Activated CD8-positive, alpha-beta T cell treated with anti-CD3 and anti-CD28 coated beads, Interleukin-2, amount 10 ng/mL, durations not matched to agents 7 days and 5 days (primary cell): ENCODE data around the gene SCAMP4. TPM values are rescaled to one million over a fixed set of nuclear protein-coding genes. Genes with fewer than 3 reads are reported as not detected.
A peak's percentile ranks its signal among the peaks of the same experiment; 100 is the strongest.
"Not testable (repeated sequence)": the region's sequence is repeated elsewhere in the genome, so short reads cannot be mapped to it uniquely, and the experiment has no call there.

Experiments used
- ATAC-seq: fragments of 150-1000 bp; cut with Tn5 transposase; one replicate; pipeline ENCODE4 v1.10.0; 2021; ENCODE audit warnings: moderate library complexity
- CTCF ChIA-PET: fragments of 350-600 bp; sonication (Branson Sonifier 250); formaldehyde crosslinking; loops from one replicate; lab custom pipeline; 2021; ENCODE audit warnings: antibody characterized with exemption; lab: Charles Lee
- POLR2A ChIA-PET: fragments of 350-600 bp; sonication (Branson Sonifier 250); formaldehyde crosslinking; loops from one replicate; lab custom pipeline; 2021; ENCODE audit warnings: antibody characterized with exemption; lab: Charles Lee
- DNase-seq: peaks from one replicate; pipeline ENCODE4 v3.0.0-alpha.2; 2020
- H3K27ac Mint-ChIP-seq: one replicate; pipeline ENCODE4 v1.8.0; 2021; ENCODE audit warnings: mild to moderate bottlenecking, mixed read lengths
- H3K27me3 Mint-ChIP-seq: one replicate; pipeline ENCODE4 v1.8.0; 2021; ENCODE audit warnings: low read depth, mixed read lengths
- H3K36me3 Mint-ChIP-seq: one replicate; pipeline ENCODE4 v1.8.0; 2021; ENCODE audit warnings: low read depth, mixed read lengths
- H3K4me1 Mint-ChIP-seq: one replicate; pipeline ENCODE4 v1.8.0; 2021; ENCODE audit warnings: low read depth, mixed read lengths
- H3K4me3 Mint-ChIP-seq: one replicate; pipeline ENCODE4 v1.8.0; 2021; ENCODE audit warnings: mild to moderate bottlenecking, mixed read lengths
- H3K9me3 Mint-ChIP-seq: one replicate; pipeline ENCODE4 v1.8.0; 2022; ENCODE audit warnings: mixed read lengths; ENCODE audit not compliant: insufficient read depth
- total RNA-seq, 2 experiments: library from RNA; stranded (reverse); gene quantifications; one replicate each; pipeline ENCODE4 v1.2.3, GENCODE V29; 2021

Gene SCAMP4
- total RNA-seq, 2 experiments from 2014 or later, result 29.9 to 37.2 TPM

GRCh38 chr19:1868971-1869370, 36.2 kb upstream of the SCAMP4 start:
- Mint-ChIP-seq H3K27ac (peak overlapping the region; percentile 20), H3K4me3 (no peak overlapping the region), H3K36me3 (peaks cover 15% of the 10 kb centered on the region), H3K9me3 (no peaks in the 10 kb centered on the region), H3K27me3 (no peaks in the 10 kb centered on the region), H3K4me1 (peaks cover 44% of the 10 kb centered on the region)
- ChIA-PET CTCF (interaction anchor here (2.7 kb wide), 1 partner anchor 28 kb away, joined by 11 read pairs; no protein-coding TSS in a partner anchor), POLR2A (interaction anchor here (0.6 to 1.0 kb wide), 3 partner anchors 12 to 60 kb away, joined by 3 read pairs; no protein-coding TSS in a partner anchor)
- ATAC-seq, result no peak
- DNase-seq, result no peak

GRCh38 chr19:1871140-1871597, 34.0 kb upstream of the SCAMP4 start:
- DNase-seq (no peak), ATAC-seq (no peak)
- H3K27me3 Mint-ChIP-seq, result no peaks in the 10 kb centered on the region
- peaks cover 33% of the 10 kb centered on the region for H3K36me3 Mint-ChIP-seq
- no peaks in the 10 kb centered on the region for H3K9me3 Mint-ChIP-seq
- H3K4me3 Mint-ChIP-seq, result no peak overlapping the region
- H3K4me1 Mint-ChIP-seq, result peaks cover 45% of the 10 kb centered on the region
- H3K27ac Mint-ChIP-seq, result no peak overlapping the region
- ChIA-PET CTCF (interaction anchor here (1.1 kb wide), 1 partner anchor 58 kb away, joined by 3 read pairs; no protein-coding TSS in a partner anchor), POLR2A (no interaction called here)

GRCh38 chr19:1871630-1872029, 33.6 kb upstream of the SCAMP4 start:
- Mint-ChIP-seq H3K4me3 (no peak overlapping the region), H3K4me1 (peaks cover 50% of the 10 kb centered on the region), H3K36me3 (peaks cover 35% of the 10 kb centered on the region), H3K27me3 (no peaks in the 10 kb centered on the region), H3K9me3 (no peaks in the 10 kb centered on the region), H3K27ac (no peak overlapping the region)
- POLR2A ChIA-PET, result no interaction called here
- DNase-seq (no peak), ATAC-seq (no peak)
- CTCF ChIA-PET, result interaction anchor here (1.1 kb wide), 1 partner anchor 58 kb away, joined by 3 read pairs; no protein-coding TSS in a partner anchor

DNA sequence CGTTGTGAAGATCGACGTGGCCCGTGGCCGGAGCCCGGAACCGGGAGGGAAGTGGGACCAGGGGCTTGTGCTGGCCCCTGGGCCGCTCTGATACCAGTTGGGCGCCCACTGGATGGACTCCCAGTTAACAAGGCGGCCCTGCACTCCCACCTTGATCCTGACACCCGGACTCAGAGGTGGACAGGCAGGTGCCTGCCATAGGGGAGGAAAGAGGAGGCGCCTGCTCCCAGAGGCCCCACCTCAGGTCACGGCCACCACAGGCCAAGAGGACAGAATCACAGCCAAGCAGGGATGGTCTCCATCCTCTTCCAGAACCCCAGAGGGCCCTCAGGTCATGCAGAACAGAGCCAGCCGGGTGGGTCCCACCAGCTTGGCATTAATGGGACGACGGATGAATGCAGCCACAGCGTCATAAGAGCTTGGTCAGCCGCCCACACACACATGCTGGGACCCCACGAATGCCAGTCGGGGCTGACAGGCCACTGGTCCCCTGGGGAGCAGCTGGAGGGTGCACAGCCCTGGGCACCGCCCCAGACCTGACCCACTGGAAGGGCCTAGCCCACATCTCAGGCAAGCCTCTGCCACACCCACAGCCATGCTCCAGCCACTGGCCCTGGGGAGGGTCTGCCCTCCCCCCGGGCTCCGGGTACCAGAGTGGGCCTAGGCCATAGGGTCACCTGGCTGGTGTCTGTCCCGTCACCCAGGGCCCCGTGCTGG, 32.2 kb upstream of the SCAMP4 start:
- ChIA-PET POLR2A (no interaction called here), CTCF (no interaction called here)
- H3K36me3 Mint-ChIP-seq, result peaks cover 31% of the 10 kb centered on the region
- ATAC-seq, result no peak
- no peaks in the 10 kb centered on the region for H3K27me3 Mint-ChIP-seq
- H3K9me3 Mint-ChIP-seq, result no peaks in the 10 kb centered on the region
- no peak for DNase-seq
- H3K4me1 Mint-ChIP-seq, result peaks cover 43% of the 10 kb centered on the region
- no peak overlapping the region for H3K4me3 Mint-ChIP-seq
- no peak overlapping the region for H3K27ac Mint-ChIP-seq

DNA sequence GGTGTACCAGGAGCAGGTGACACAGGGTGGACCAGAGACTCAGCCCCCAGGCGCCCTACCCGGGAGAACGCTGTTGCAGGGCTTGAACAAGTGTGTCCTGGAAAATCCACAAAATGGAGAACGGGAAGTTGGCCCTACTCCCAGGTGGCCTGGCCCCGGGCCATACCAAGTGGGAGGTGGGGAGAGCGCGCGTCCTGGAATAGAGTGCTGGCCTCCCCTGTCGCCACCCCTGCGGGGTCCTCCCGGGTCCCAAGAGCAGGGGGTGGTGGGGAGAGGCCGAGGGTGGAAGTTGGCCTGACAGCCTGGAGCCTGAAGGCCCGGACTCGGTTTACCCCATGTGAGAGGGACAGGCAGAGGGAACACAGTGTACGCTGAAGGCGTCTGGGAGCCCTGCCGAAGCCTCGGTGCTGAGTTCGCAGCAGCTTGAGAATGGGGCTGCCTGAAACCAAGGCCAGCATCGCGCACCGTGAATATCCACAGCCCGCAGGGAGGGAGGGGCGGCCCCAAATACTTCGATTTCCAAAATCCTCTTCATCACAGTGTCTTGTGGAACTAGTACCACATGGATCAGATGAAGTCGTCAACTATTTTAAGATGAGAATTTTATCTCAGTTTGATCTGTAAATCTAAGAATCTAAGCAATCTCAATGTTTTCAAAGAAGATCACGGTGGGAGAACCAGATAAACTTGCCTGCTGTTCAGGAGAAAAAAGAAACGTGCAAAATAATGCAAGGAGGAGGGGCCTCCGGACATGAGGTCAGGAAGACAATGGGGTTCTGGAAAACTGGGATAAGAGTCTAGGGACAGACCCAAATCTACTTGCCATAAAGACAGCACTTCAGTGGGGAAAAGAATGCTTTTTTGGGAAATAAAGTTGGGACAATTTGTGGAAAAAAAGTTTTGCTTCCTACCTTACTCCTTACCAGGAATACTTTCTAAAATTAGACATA, 31.4 kb upstream of the SCAMP4 start:
- no peak for ATAC-seq

GRCh38 chr19:1874554-1875185, 30.5 kb upstream of the SCAMP4 start:
- Mint-ChIP-seq H3K9me3 (no peaks in the 10 kb centered on the region), H3K4me3 (peak overlapping the region; percentile 95), H3K4me1 (peaks cover 33% of the 10 kb centered on the region), H3K27ac (peak overlapping the region; percentile 98), H3K27me3 (no peaks in the 10 kb centered on the region), H3K36me3 (peaks cover 32% of the 10 kb centered on the region)
- ChIA-PET CTCF (interaction anchor here (0.7 to 3.4 kb wide), 9 partner anchors 9 to 221 kb away, joined by 3 to 38 read pairs (median 5); no protein-coding TSS in a partner anchor), POLR2A (interaction anchor here (0.9 to 2.3 kb wide), 12 partner anchors 8 to 209 kb away, joined by 3 to 29 read pairs (median 5); partner anchors contain the start of gene ABHD17A)
- DNase-seq, result peak; percentile 54
- ATAC-seq, result peak; percentile 45

More for the DNA sequence above, 31.4 kb upstream of the SCAMP4 start:
- Mint-ChIP-seq H3K27ac (peak overlapping the region; percentile 98), H3K27me3 (no peaks in the 10 kb centered on the region), H3K9me3 (no peaks in the 10 kb centered on the region), H3K36me3 (peaks cover 33% of the 10 kb centered on the region), H3K4me1 (peaks cover 40% of the 10 kb centered on the region), H3K4me3 (peak overlapping the region; percentile 95)
- no peak for DNase-seq
- POLR2A ChIA-PET, result interaction anchor here (1.0 to 1.5 kb wide), 3 partner anchors 10 to 18 kb away, joined by 5 to 7 read pairs (median 5); no protein-coding TSS in a partner anchor
- CTCF ChIA-PET, result interaction anchor here (3.3 to 3.4 kb wide), 2 partner anchors 8 to 25 kb away, joined by 24 to 38 read pairs; no protein-coding TSS in a partner anchor

GRCh38 chr19:1875265-1875645, 29.9 kb upstream of the SCAMP4 start:
- peaks cover 34% of the 10 kb centered on the region for H3K4me1 Mint-ChIP-seq
- peak overlapping the region; percentile 98 for H3K27ac Mint-ChIP-seq
- H3K9me3 Mint-ChIP-seq, H3K27me3 Mint-ChIP-seq, DNase-seq: not testable (repeated sequence)
- ChIA-PET POLR2A (interaction anchor here (0.9 to 2.3 kb wide), 12 partner anchors 8 to 208 kb away, joined by 3 to 29 read pairs (median 5); partner anchors contain the start of gene ABHD17A), CTCF (interaction anchor here (0.7 to 3.4 kb wide), 9 partner anchors 10 to 220 kb away, joined by 3 to 38 read pairs (median 5); no protein-coding TSS in a partner anchor)
- H3K36me3 Mint-ChIP-seq, result peaks cover 37% of the 10 kb centered on the region
- ATAC-seq, result peak; percentile 17
- H3K4me3 Mint-ChIP-seq, result peak overlapping the region; percentile 95

DNA sequence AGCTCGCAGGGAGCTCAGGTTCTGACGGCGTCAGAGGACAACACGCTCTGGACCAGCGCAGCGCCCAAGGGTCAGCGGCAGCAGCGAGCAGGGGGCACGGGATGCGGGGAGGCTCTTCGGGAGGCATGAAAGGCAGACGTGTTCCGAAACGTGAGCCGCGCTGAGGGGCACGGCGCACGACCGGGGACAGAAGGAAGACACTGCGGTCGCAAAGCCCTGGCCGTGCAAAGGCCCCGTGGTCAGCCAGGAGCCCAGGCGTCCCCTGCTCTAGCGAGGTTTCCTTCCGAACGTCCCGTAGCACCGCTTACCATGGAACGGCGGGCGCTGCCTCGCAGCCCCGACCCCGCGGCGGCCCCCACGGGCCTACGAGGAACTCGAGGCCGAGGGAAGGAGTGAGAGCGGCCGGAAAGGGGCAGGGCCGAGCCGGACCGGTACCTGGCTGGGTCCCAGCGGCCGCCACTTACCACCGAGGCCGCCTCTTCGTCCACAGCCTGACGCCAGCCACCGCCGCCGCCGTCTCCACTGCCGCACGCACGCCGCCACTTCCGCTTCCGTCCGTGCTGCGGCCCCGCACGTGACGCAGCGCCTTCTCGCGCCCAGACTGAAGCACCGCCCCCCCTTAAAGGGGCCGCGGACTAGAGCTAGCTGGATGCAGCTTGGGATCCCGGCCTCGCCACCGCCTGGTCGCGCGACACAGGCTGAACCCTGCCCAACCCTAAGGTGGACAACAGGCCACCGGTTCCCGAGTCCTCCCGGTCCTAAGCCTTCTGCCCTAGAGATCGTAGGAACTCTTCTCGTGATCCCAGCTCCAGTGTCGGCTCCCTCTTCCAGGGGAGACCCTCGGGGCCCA, 29.3 kb upstream of the SCAMP4 start:
- DNase-seq, result peak; percentile 93
- no peaks in the 10 kb centered on the region for H3K27me3 Mint-ChIP-seq
- H3K9me3 Mint-ChIP-seq, result no peaks in the 10 kb centered on the region
- peak overlapping the region; percentile 95 for H3K4me3 Mint-ChIP-seq
- ChIA-PET POLR2A (interaction anchor here (0.7 to 2.3 kb wide), 12 partner anchors 7 to 67 kb away, joined by 3 to 29 read pairs (median 6); partner anchors contain the start of gene ABHD17A), CTCF (interaction anchor here (0.8 to 3.4 kb wide), 8 partner anchors 10 to 610 kb away, joined by 3 to 38 read pairs (median 5); no protein-coding TSS in a partner anchor)
- H3K4me1 Mint-ChIP-seq, result peaks cover 39% of the 10 kb centered on the region
- H3K36me3 Mint-ChIP-seq, result peaks cover 40% of the 10 kb centered on the region
- peak; percentile 86 for ATAC-seq
- peak overlapping the region; percentile 98 for H3K27ac Mint-ChIP-seq

- Mint-ChIP-seq H3K4me3 (peak overlapping the region; percentile 95), H3K36me3 (peaks cover 40% of the 10 kb centered on the region), H3K4me1 (peaks cover 41% of the 10 kb centered on the region), H3K27ac (peak overlapping the region; percentile 98)
- ATAC-seq, result peak; percentile 3
- not testable (repeated sequence) for H3K27me3 Mint-ChIP-seq, H3K9me3 Mint-ChIP-seq, DNase-seq
- ChIA-PET CTCF (interaction anchor here (0.8 to 3.4 kb wide), 6 partner anchors 11 to 611 kb away, joined by 3 to 38 read pairs (median 5); no protein-coding TSS in a partner anchor), POLR2A (interaction anchor here (0.7 to 2.3 kb wide), 5 partner anchors 8 to 25 kb away, joined by 3 to 29 read pairs (median 9); partner anchors contain the start of gene ABHD17A)
Observed at GRCh38 chr19:1876496-1877279, 28.5 kb upstream of the SCAMP4 start.
